ENCODE measurements around the gene GPM6B.

GRCh38 chrX:13821738-13822137 is 4.8 kb upstream of the GPM6B start:
- TF ChIP-seq CTCF (IDR thresholded peaks at IDR 0.05) (no peak), POLR2A (IDR thresholded peaks at IDR 0.05) (no peak)

Data from esophagus squamous epithelium (tissue), 4 donors.